GM19463 (cell line): Measurements from ENCODE around the gene KCNE1.
"Not testable (repeated sequence)": the region's sequence is repeated elsewhere in the genome, so short reads cannot be mapped to it uniquely, and the experiment has no call there.

Experiments used
- ATAC-seq: cut with Tn5 transposase; IDR thresholded peaks from one replicate; pipeline ENCODE4 v1.9.1; 2021; ENCODE audit warnings: mild to moderate bottlenecking, moderate library complexity; ENCODE audit not compliant: unreplicated experiment

KCNE1 gene

GRCh38 chr21:34511787-34512455 lies at the start of gene KCNE1:
Gene KCNE1, minus strand, starts transcription at chr21:34512210. Its CDS starts 62,576 bp downstream, at chr21:34449634.
- no peak for ATAC-seq

GRCh38 chr21:34561806-34562205 lies 49.8 kb upstream of the KCNE1 start:
- no peak for ATAC-seq

GRCh38 chr21:34560609-34561008 lies 48.6 kb upstream of the KCNE1 start:
- ATAC-seq = no peak

- no peak for ATAC-seq
These were observed 48.0 kb upstream of the KCNE1 start for GRCh38 chr21:34560021-34560420.

- ATAC-seq = no peak
These were observed 47.1 kb upstream of the KCNE1 start for GRCh38 chr21:34559089-34559631.

GRCh38 chr21:34558166-34558565 lies 46.2 kb upstream of the KCNE1 start:
- no peak for ATAC-seq

GRCh38 chr21:34557261-34557660 lies 45.3 kb upstream of the KCNE1 start:
- ATAC-seq = no peak

GRCh38 chr21:34554670-34555069 lies 42.7 kb upstream of the KCNE1 start:
- not testable (repeated sequence) for ATAC-seq

GRCh38 chr21:34554227-34554626 lies 42.2 kb upstream of the KCNE1 start:
- ATAC-seq = no peak

- ATAC-seq = no peak
These were observed 41.3 kb upstream of the KCNE1 start for GRCh38 chr21:34553151-34553952.

- ATAC-seq = no peak
These were observed 40.5 kb upstream of the KCNE1 start for GRCh38 chr21:34552360-34553098.

GRCh38 chr21:34550182-34550799 lies 38.3 kb upstream of the KCNE1 start:
- no peak for ATAC-seq

GRCh38 chr21:34548781-34549376 lies 36.9 kb upstream of the KCNE1 start:
- no peak for ATAC-seq

GRCh38 chr21:34546542-34546941 lies 34.5 kb upstream of the KCNE1 start:
- no peak for ATAC-seq

GRCh38 chr21:34545079-34545884 lies 33.3 kb upstream of the KCNE1 start:
- ATAC-seq = peak; percentile 85

GRCh38 chr21:34544032-34544496 lies 32.1 kb upstream of the KCNE1 start:
- no peak for ATAC-seq

GRCh38 chr21:34543017-34543416 lies 31.0 kb upstream of the KCNE1 start:
- ATAC-seq = no peak

- ATAC-seq = no peak
These were observed 28.2 kb upstream of the KCNE1 start for GRCh38 chr21:34540206-34540605.

- no peak for ATAC-seq
These were observed 25.8 kb upstream of the KCNE1 start for GRCh38 chr21:34537838-34538237.

- ATAC-seq = no peak
These were observed 24.8 kb upstream of the KCNE1 start for GRCh38 chr21:34536820-34537219.
